Measurements from ENCODE around the gene APOL3.
A peak's percentile ranks its signal among the peaks of the same experiment; 100 is the strongest.
"Not testable (repeated sequence)": the region's sequence is repeated elsewhere in the genome, so short reads cannot be mapped to it uniquely, and the experiment has no call there.

The APOL3 gene

DNA sequence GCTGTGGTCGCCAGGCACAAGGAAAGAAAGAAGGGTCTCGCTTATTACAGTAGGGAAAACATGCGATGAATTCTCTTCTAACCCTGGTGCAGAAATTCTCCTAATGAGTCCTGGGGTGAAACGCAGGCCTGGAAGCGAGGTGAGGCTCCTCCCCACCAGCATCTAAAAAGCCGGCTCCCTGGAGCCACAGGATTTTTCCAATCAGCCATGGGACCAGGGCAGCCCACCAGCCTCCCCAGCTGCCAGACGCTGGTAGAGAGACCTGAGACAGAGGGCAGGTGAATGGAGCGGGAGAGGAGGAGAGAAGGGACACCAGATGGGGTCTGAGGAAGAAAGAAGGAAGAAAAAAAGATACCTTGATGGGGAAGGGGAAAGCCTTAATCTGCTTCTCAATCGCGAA is 28.6 kb downstream of the APOL3 start:
- DNase-seq = no peak

- DNase-seq = no peak
Measured at GRCh38 chr22:36129486-36130388, 30.8 kb downstream of the APOL3 start.

DNA sequence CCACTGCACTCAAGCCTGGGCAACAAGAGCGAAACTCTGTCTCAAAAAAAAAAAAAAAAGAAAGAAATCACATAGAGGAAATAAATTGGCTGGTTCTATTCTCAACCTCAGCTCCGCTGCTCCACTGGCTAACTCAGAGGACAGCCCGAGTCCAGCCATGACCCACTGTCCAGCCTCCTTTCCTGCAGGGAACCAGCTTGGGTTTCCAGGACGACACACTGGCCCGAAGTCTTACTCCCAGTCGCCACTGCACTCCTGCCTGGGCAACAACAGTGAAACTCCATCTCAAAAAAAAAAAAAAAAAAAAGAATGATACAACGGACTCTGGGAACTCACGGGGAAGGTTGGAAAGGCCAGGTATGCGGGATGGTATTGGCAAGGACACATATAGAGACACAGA is 31.5 kb downstream of the APOL3 start:
- no peak for DNase-seq

DNA sequence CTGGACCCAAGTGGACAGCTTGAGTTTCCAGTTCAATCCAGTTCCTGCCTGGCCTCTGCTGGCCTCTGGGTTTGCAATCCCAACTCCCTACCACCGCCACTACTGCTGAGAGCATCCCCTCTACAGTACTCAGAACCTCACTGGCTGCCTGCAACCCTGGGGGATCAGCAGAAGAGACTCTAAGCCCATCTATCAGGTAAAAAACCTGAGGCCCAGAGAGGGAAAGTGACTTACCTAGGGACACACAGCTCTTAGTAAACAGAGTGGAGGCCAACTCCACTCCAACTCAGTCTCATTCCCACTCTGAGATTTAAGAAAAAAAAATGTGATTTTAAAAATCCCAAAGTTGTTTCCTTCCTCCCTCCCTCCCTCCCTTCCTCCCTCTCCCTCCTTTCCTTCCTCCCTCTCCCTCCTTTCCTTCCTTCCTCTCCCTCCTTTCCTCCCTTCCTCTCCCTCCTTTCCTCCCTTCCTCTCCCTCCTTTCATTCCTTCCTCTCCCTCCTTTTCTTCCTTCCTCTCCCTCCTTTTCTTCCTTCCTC is 34.5 kb downstream of the APOL3 start:
- DNase-seq = no peak

DNA sequence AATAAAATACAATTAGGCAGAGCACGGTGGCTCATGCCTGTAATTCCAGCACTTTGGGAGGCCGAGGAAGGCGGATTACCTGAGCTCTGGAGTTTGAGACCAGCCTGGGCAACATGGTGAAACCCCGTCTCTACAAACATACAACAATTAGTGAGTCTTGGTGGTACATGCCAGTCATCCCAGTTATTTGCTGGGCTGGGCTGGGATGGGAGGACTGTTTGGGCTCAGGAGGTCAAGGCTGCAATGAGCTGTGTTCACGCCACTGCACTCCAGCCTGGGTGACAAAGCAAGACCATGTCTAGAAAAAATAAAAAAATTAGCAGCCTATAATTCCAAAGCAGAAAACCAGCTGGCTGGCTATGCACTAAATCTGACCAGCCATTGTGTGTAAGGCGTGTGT is 35.1 kb downstream of the APOL3 start:
- no peak for DNase-seq

- no peak for DNase-seq
Measured at GRCh38 chr22:36124666-36125065, 35.9 kb downstream of the APOL3 start.

DNA sequence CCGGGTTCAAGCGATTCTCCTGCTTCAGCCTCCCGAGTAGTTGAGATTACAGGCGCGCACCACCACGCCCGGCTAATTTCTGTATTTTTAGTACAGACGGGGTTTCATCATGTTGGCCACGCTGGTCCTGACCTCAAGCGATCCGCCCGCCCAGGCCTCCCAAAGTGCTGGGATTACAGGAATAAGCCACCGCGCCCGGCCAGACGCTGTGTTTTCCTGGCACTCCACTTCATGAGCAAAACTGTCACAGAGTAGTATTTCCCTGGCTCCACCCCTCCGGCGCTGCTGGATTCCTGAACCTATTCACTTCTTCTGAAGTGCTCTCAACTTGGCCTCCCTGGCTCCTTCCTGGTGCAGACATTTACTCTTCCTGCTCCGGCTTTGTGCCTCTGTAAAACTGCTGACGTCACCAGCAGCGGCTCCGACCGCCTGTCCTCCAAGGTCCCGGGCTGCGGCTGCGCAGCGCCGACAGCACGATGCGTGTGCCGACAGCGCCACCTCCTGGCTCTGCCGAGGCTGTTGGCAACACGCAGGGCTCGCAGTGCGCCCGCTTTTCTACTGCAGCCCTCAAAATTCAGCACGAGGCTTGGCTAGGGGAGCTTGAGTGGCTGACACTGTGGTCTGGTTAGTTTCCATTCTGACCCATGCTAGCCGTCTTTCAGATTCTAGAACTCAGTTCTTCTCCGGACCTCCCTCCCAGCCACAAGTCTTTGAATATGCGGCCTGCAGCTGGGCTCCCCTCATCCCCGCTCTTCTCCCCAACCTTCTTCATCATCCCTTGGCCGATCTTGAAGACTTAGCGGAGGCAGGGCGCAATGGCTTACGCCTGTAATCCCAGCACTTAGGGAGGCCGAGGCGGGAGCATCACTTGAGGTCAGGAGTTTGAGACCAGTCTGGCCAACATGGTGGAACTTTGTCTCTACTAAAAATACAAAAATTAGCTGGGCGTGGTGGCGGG is 36.6 kb downstream of the APOL3 start:
- DNase-seq = peak; percentile 84

DNA sequence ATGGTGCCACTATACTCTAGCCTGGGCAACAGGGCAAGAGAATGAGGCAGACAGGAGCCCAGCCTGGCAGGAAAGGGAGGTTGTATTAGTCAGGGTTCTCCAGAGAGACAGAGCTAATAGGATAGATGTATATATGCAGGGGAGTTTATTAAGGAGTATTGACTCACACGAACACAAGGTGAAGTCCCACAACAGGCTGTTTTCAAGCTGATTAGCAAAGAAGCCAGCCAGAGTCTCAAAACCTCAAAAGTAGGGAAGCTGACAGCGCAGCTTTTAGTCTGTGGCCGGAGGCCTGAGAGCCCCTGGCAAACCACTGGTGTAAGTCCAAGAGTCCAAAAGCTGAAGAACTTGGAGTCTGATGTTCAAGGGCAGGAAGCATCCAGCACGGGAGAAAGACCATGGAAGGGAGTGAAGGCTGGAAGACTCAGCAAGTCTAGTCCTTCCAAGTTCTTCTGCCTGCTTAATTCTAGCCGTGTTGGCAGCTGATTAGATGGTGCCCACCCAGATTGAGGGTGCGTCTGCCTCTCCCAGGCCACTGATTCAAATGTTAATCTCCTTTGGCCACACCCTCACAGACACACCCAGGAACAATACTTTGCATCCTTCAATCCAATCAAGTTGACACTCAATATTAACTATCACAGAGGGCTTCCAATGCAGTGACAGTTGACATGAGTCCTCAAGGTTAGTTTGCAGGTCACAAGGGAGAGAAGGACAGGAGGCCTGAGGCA is 39.8 kb downstream of the APOL3 start:
- DNase-seq = not testable (repeated sequence)

GRCh38 chr22:36117053-36117554 is 43.5 kb downstream of the APOL3 start:
- DNase-seq = no peak

GRCh38 chr22:36116127-36116526 is 44.4 kb downstream of the APOL3 start:
- no peak for DNase-seq

DNA sequence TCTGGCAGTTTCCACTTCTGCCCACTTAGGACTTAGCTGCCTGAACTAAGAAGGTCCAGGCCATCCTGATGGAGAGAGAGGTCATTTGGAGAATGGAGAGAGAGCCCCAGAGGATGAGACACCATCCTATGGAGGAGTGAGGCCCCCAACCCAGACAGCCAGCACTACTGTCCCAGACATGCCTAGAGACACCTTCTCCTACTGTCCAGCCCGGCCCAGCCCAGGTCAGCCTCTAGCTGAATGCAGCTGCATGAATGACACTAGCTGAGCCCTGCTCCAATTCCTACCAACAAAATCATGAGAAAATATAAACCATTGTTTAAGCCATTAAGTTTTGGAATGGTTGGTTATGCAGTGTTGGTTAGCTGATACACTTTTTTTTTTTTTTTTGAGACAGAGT is 47.4 kb downstream of the APOL3 start:
- DNase-seq = no peak

GRCh38 chr22:36111316-36111715 is 49.2 kb downstream of the APOL3 start:
- no peak for DNase-seq

DNA sequence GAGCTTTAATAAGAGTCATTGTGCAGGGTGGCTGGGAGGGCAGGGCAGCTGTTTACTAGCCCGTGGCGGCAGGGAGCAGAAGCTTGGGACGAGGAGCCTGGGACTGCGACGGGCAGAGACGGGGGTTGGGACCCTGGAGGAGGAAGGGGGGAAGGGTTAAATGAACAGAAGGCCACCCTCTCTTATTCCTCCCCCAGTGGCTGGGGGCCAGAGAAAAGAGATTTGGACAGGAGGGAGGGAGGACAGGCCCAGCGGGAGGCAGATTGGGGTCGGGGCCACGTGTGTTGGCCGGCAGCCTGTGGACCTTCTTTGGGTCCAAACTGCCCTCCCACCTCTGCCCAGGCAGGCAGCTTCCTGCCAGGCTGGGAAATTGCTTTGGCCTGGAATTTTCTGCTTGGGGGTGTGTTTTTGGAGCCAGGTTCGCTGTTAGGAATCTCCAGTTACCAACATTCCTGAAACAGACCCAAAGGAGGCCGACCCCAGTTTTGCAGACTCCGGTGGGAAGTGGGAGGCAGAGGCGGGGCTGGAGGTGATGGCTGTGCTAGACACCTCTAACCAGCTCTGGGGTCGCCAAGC is 50.2 kb downstream of the APOL3 start:
- no peak for DNase-seq

GRCh38 chr22:36107436-36107835 is 53.1 kb downstream of the APOL3 start:
- DNase-seq = no peak

DNA sequence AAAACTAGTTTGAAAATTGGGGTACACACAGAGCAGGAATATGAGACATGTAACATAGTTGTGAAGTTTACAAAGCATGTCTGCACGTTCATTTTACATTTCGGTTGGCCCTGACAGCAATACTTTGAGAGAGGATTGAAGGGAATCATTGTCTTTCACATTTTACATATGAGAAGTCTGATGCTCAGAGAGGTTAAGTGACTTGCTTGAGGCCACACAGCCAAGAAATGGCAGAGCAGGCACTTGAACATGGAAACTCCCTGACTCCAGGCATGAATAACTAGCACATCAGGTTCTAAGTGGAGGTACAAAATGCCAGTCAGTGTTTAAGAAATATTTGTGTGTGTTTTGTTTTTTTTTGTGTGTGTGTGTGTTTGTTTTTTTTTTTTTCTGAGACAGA is 53.6 kb downstream of the APOL3 start:
- no peak for DNase-seq

DNA sequence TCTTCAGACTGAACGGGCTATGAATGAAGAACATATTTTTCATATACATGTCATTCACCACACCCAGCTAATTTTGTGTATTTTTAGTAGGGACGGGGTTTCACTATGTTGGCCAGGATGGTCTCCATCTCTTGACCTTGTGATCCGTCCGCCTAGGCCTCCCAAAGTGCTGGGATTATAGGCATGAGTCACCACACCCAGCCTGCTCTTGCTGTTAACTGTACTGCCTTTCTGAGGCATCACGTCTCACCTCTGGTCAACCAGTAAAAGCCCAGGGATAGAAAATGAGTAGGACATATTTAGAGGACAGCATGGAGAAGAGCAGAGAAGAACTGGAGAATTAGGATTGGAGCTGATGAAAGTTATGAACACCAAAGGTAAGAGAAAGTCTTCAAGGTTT is 55.6 kb downstream of the APOL3 start:
- no peak for DNase-seq

- DNase-seq = no peak
Measured at GRCh38 chr22:36104435-36104834, 56.1 kb downstream of the APOL3 start.

DNA sequence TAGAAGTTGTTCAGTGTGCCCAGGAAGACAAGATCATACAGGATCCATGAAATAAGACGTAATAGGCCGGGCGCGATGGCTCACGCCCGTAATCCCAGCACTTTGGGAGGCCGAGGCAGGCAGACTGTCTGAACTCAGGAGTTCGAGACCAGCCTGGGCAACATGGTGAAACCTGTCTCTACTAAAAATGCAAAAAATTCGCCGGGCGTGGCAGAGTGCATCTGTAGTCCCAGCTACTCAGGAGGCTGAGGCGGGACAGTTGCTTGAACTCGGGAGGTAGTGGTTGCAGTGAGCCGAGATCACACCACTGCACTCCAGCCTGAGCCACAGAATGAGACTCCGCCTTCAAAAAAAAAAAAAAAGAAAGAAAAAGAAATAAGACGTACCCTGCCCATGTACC is 56.7 kb downstream of the APOL3 start:
- DNase-seq = no peak

- no peak for DNase-seq
Measured at GRCh38 chr22:36102995-36103394, 57.6 kb downstream of the APOL3 start.

DNA sequence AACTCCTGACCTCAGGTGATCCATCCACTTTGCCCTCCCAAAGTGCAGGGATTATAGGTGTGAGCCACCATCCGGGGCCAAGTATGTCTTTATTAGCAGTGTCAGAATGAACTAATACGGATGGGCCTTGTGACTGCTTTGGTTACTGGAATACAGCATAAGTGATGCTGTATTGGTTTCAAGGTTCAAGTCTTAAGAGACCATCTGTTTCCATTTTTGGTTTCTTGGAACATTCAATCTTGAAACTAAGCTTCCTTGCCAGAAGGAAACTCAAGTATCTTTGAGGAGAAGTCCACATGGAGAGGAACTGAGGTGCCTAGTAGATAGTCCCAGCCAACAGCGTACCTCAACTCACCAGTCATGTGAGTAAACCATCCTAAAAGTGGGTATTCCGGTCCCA is 58.8 kb downstream of the APOL3 start:
- no peak for DNase-seq

DNA sequence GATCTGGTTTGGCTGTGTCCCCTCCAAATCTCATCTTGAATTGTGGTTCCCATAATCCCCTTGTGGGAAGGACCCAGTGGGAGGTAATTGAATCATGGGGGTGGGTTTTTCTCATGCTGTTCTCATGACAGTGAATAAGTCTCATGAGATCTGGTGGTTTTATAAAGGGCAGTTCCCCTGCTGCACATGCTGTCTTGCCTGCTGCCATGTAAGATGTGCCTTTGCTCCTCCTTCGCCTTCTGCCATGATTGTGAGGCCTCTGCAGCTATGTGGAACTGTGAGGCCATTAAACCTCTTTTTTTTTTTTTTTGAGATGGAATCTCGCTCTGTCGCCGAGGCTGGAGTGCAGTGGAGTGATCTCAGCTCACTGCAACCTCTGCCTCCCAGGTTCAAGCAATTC is 59.6 kb downstream of the APOL3 start:
- not testable (repeated sequence) for DNase-seq

DNA sequence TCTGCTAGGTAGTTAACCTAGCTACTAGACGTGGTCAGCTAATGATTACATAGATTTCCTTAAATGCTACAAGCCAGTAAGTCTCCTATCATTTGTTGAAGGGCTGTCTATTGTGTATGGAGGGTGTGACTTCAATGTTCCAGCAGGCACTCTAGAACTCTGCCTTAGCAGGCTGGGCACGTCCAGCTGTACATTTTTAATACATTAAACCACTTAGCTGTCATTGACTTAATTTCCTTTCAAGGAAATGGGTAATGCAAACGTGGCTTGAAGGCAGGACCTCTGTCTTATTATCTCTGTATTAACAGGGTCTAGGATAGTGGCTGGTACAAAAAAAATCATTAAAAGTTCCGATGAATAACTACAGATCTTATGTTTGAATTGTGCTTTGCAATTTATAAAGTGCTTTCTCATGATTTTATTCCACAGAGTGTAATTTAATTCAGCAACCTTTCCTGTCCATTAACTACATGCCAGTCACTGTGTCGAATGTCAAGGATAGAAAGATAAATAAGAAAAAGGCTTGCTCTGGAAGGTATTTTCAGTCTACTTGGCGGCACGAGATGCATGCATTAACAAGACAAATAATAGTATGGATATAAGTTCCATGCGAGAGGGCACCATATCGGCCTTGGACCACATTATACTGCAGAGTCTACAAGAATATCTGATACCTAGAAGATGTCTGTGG is 60.3 kb downstream of the APOL3 start:
- DNase-seq = no peak

All from activated T-cell treated with anti-CD3 and anti-CD28 coated beads for 4 hours (primary cell).